ENCODE results near the gene NEDD4L.

DNA sequence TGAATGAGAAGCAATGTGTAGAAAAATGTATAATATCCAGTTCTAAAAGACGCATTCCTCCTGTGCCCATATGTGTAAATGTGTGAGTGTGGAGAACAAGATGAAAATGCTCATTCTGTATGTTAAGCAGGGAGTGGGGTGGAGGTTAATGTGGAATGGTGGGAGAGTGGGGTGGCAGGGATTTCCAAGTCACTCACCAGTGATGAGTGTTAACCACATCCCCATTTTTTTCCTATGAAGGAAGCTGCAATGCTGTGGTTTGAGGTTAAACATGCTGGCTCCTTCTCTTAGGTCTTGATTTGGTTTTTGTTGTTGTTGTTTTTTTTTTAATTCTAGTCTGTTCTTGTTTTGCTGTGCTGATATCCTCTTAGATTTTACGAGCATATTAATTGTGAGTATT, 169.4 kb downstream of the NEDD4L start:
- TF ChIP-seq POLR2A (IDR thresholded peaks at IDR 0.05): no peak
- TF ChIP-seq, protein P1, sequence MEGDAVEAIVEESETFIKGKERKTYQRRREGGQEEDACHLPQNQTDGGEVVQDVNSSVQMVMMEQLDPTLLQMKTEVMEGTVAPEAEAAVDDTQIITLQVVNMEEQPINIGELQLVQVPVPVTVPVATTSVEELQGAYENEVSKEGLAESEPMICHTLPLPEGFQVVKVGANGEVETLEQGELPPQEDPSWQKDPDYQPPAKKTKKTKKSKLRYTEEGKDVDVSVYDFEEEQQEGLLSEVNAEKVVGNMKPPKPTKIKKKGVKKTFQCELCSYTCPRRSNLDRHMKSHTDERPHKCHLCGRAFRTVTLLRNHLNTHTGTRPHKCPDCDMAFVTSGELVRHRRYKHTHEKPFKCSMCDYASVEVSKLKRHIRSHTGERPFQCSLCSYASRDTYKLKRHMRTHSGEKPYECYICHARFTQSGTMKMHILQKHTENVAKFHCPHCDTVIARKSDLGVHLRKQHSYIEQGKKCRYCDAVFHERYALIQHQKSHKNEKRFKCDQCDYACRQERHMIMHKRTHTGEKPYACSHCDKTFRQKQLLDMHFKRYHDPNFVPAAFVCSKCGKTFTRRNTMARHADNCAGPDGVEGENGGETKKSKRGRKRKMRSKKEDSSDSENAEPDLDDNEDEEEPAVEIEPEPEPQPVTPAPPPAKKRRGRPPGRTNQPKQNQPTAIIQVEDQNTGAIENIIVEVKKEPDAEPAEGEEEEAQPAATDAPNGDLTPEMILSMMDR (IDR thresholded peaks at IDR 0.05): no peak

Data from adrenal gland (tissue), 5 donors.